ENCODE results near the gene TNNI2.

- TF ChIP-seq CTCF (conservative IDR thresholded peaks at IDR 0.05) (no peak), EZH2 (IDR thresholded peaks at IDR 0.05; ENCODE audit: low read depth) (no peak)
Observed at GRCh38 chr11:1881442-1882264, 42.9 kb downstream of the TNNI2 start.

Measured in PC-9 (cell line).